ENCODE results near the gene LDLRAD4. TPM values are rescaled to one million over a fixed set of nuclear protein-coding genes. Genes with fewer than 3 reads are reported as not detected.

The LDLRAD4 gene
- total RNA-seq, 1 experiment from 2014 or later: 3.6 TPM

- no peaks in the 10 kb centered on the region for H3K36me3 ChIP-seq (ENCODE audit: insufficient read depth, low read length, poor library complexity, severe bottlenecking)
- CTCF ChIA-PET: no interaction called here
- no peaks in the 10 kb centered on the region for H3K4me1 ChIP-seq (ENCODE audit: insufficient read depth, low read length, poor library complexity, severe bottlenecking)
- no peak for DNase-seq (ENCODE audit: low spot score)
- POLR2A ChIA-PET (ENCODE audit: low non-redundant PET): no interaction called here
- H3K27ac ChIP-seq (ENCODE audit: low read depth, low read length, poor library complexity, severe bottlenecking): no peak overlapping the region
- no peaks in the 10 kb centered on the region for H3K27me3 ChIP-seq (replicated peaks; ENCODE audit: insufficient read depth, low read depth, low read length, poor library complexity)
- BruUV-seq (replicated peaks): no TSS peak
- TF ChIP-seq EZH2 (IDR thresholded peaks at IDR 0.05; ENCODE audit: borderline replicate concordance, low read depth, low read length, poor library complexity, severe bottlenecking): no peak
- no peak for TF ChIP-seq CTCF (conservative IDR thresholded peaks at IDR 0.05; ENCODE audit: low read depth, low read length)
- no peaks in the 10 kb centered on the region for H3K9me3 ChIP-seq (ENCODE audit: low read depth, low read length, poor library complexity, severe bottlenecking)
- H3K4me3 ChIP-seq (ENCODE audit: low read depth, low read length, poor library complexity, severe bottlenecking): no peak overlapping the region
- intact Hi-C loops (cut with micrococcal nuclease; ENCODE audit: unreplicated experiment): no loop called here
Observed at GRCh38 chr18:13491138-13491537, 272.6 kb downstream of the LDLRAD4 start.

GRCh38 chr18:13492314-13492713, 273.8 kb downstream of the LDLRAD4 start:
- DNase-seq (ENCODE audit: low spot score): no peak
- ChIA-PET CTCF (no interaction called here), POLR2A (ENCODE audit: low non-redundant PET) (no interaction called here)
- Histone ChIP-seq H3K4me3 (ENCODE audit: low read depth, low read length, poor library complexity, severe bottlenecking) (no peak overlapping the region), H3K9me3 (ENCODE audit: low read depth, low read length, poor library complexity, severe bottlenecking) (no peaks in the 10 kb centered on the region), H3K27me3 (replicated peaks; ENCODE audit: insufficient read depth, low read depth, low read length, poor library complexity) (no peaks in the 10 kb centered on the region), H3K4me1 (ENCODE audit: insufficient read depth, low read length, poor library complexity, severe bottlenecking) (no peaks in the 10 kb centered on the region), H3K36me3 (ENCODE audit: insufficient read depth, low read length, poor library complexity, severe bottlenecking) (no peaks in the 10 kb centered on the region), H3K27ac (ENCODE audit: low read depth, low read length, poor library complexity, severe bottlenecking) (no peak overlapping the region)
- no peak for TF ChIP-seq CTCF (conservative IDR thresholded peaks at IDR 0.05; ENCODE audit: low read depth, low read length)
- no peak for TF ChIP-seq EZH2 (IDR thresholded peaks at IDR 0.05; ENCODE audit: borderline replicate concordance, low read depth, low read length, poor library complexity, severe bottlenecking)
- BruUV-seq (replicated peaks): no TSS peak
- intact Hi-C loops (cut with micrococcal nuclease; ENCODE audit: unreplicated experiment): no loop called here

GRCh38 chr18:13493079-13493478, 274.5 kb downstream of the LDLRAD4 start:
- Histone ChIP-seq H3K4me3 (ENCODE audit: low read depth, low read length, poor library complexity, severe bottlenecking) (no peak overlapping the region), H3K4me1 (ENCODE audit: insufficient read depth, low read length, poor library complexity, severe bottlenecking) (no peaks in the 10 kb centered on the region), H3K27ac (ENCODE audit: low read depth, low read length, poor library complexity, severe bottlenecking) (no peak overlapping the region), H3K27me3 (replicated peaks; ENCODE audit: insufficient read depth, low read depth, low read length, poor library complexity) (no peaks in the 10 kb centered on the region), H3K9me3 (ENCODE audit: low read depth, low read length, poor library complexity, severe bottlenecking) (no peaks in the 10 kb centered on the region), H3K36me3 (ENCODE audit: insufficient read depth, low read length, poor library complexity, severe bottlenecking) (no peaks in the 10 kb centered on the region)
- intact Hi-C loops (cut with micrococcal nuclease; ENCODE audit: unreplicated experiment): no loop called here
- no peak for DNase-seq (ENCODE audit: low spot score)
- ChIA-PET CTCF (no interaction called here), POLR2A (ENCODE audit: low non-redundant PET) (no interaction called here)
- no peak for TF ChIP-seq EZH2 (IDR thresholded peaks at IDR 0.05; ENCODE audit: borderline replicate concordance, low read depth, low read length, poor library complexity, severe bottlenecking)
- no peak for TF ChIP-seq CTCF (conservative IDR thresholded peaks at IDR 0.05; ENCODE audit: low read depth, low read length)
- BruUV-seq (replicated peaks): no TSS peak

All from A673 (cell line).